GM12891 (cell line): ENCODE measurements around the gene EXT2.

Experiments
- POLR2A ChIP-seq: IDR thresholded peaks from 2 replicates; pipeline ENCODE4 v1.6.1; 2011; ENCODE audit warnings: low read depth, low read length, control low read depth
- POLR2AphosphoS5 ChIP-seq: IDR thresholded peaks from 2 replicates; pipeline ENCODE4 v1.6.1; 2011; ENCODE audit warnings: low read depth, low read length, control low read depth

- TF ChIP-seq POLR2A (no peak), POLR2AphosphoS5 (no peak)
These were observed 175.8 kb downstream of the EXT2 start for GRCh38 chr11:44271286-44271685.
